SK-N-SH (cell line): ENCODE results near the gene STPG1. TPM values are rescaled to one million over a fixed set of nuclear protein-coding genes. Genes with fewer than 3 reads are reported as not detected.

ENCODE experiments used
- CTCF ChIA-PET: fragments of 300-600, 350-600 bp; formaldehyde crosslinking; extraction: SDS; loops from one replicate; lab custom pipeline; 2021; lab: Yijun Ruan, JAX
- POLR2A ChIA-PET: fragments of 350-600 bp; sonication (Branson Sonifier 250); formaldehyde crosslinking; extraction: SDS; loops from one replicate; lab custom pipeline; 2020; ENCODE audit warnings: antibody characterized with exemption, inconsistent platforms; lab: Yijun Ruan, JAX
- DNase-seq: peaks from one replicate; pipeline ENCODE4 v3.0.0; 2012
- H2AFZ ChIP-seq: fragments of 200-600 bp; sonication (generic); 2 replicates; pipeline ENCODE4 v1.8.1; 2016; ENCODE audit warnings: antibody characterized with exemption, mild to moderate bottlenecking, low read depth
- H3F3A ChIP-seq: fragments of 200-600 bp; sonication (generic); replicated peaks from 2 replicates; pipeline ENCODE3; 2016; ENCODE audit warnings: antibody characterized with exemption, mild to moderate bottlenecking; ENCODE audit not compliant: insufficient read depth
- H3K27ac ChIP-seq, 2 experiments: fragments of 200-500 bp in 1 of 2; fragments of 200-600 bp in 1 of 2; sonication (Bioruptor generic) in 1 of 2; sonication (generic), shearing (Covaris generic) in 1 of 2; 2 replicates each; pipeline versions ENCODE4 v1.5.1 to v1.6.1; 2014 to 2016; ENCODE audit warnings: low read depth in 2 of 2, inconsistent platforms in 1 of 2, low read length in 1 of 2, mild to moderate bottlenecking in 1 of 2, mixed read lengths in 1 of 2
- H3K27me3 ChIP-seq: fragments of 200-600 bp; sonication (generic), shearing (Covaris generic); 2 replicates; pipeline ENCODE4 v1.6.1; 2016; ENCODE audit warnings: mixed run types; ENCODE audit not compliant: insufficient read depth
- H3K36me3 ChIP-seq, 2 experiments: fragments of 200-500 bp in 1 of 2; fragments of 200-600 bp in 1 of 2; sonication (Bioruptor generic) in 1 of 2; sonication (generic) in 1 of 2; replicated peaks in 1 of 2; 2 replicates each; pipeline versions ENCODE3 to v1.5.1; 2014 to 2016; ENCODE audit warnings: low read length in 1 of 2, mild to moderate bottlenecking in 1 of 2; ENCODE audit not compliant: insufficient read depth in 2 of 2, control insufficient read depth in 1 of 2
- H3K4me1 ChIP-seq, 2 experiments: fragments of 200-500 bp in 1 of 2; fragments of 200-600 bp in 1 of 2; sonication (Bioruptor generic) in 1 of 2; sonication (generic), shearing (Covaris generic) in 1 of 2; 2 replicates each; pipeline versions ENCODE4 v1.5.1 to v1.6.1; 2014 to 2016; ENCODE audit warnings: low read depth in 1 of 2, low read length in 1 of 2, mixed run types in 1 of 2; ENCODE audit not compliant: insufficient read depth in 2 of 2, control insufficient read depth in 1 of 2
- H3K4me2 ChIP-seq: fragments of 200-600 bp; sonication (generic), shearing (Covaris generic); 2 replicates; pipeline ENCODE4 v1.6.1; 2017; ENCODE audit warnings: mixed run types
- H3K4me3 ChIP-seq, 2 experiments: fragments of 200-500 bp in 1 of 2; fragments of 200-600 bp in 1 of 2; sonication (Bioruptor generic) in 1 of 2; sonication (generic), shearing (Covaris generic) in 1 of 2; 2 replicates each; pipeline versions ENCODE4 v1.5.1 to v1.8.1; 2014 to 2016; ENCODE audit warnings: low read depth in 2 of 2, inconsistent platforms in 1 of 2, low read length in 1 of 2, mild to moderate bottlenecking in 1 of 2, mixed read lengths in 1 of 2, moderate library complexity in 1 of 2
- H3K79me2 ChIP-seq: fragments of 200-600 bp; sonication (generic); 2 replicates; pipeline ENCODE4 v1.8.1; 2017; ENCODE audit warnings: mild to moderate bottlenecking; ENCODE audit not compliant: insufficient read depth
- H3K9ac ChIP-seq: fragments of 200-600 bp; sonication (generic); 2 replicates; pipeline ENCODE4 v1.6.1; 2017; ENCODE audit warnings: mixed run types
- H3K9me2 ChIP-seq: fragments of 200-600 bp; sonication (generic); 2 replicates; pipeline ENCODE4 v1.6.1; 2017; ENCODE audit warnings: mixed run types
- H3K9me3 ChIP-seq: fragments of 200-600 bp; sonication (generic); 2 replicates; pipeline ENCODE4 v1.6.1; 2017; ENCODE audit warnings: mixed run types, mild to moderate bottlenecking, moderate library complexity
- H4K20me1 ChIP-seq: fragments of 200-600 bp; sonication (generic); 2 replicates; pipeline ENCODE4 v1.6.1; 2017; ENCODE audit warnings: mild to moderate bottlenecking, mixed run types; ENCODE audit not compliant: insufficient read depth
- CHD2 ChIP-seq: fragments of 150-350 bp; IDR thresholded peaks from 2 replicates; pipeline ENCODE4 v1.6.1; 2018; ENCODE audit warnings: low read length; ENCODE audit not compliant: partially characterized antibody
- ELF1 ChIP-seq: IDR thresholded peaks from 2 replicates; pipeline ENCODE4 v1.4.0; 2012
- EP300 ChIP-seq, 2 experiments: IDR thresholded peaks; 2 replicates each; pipeline versions ENCODE4 v1.4.0 to v1.6.1; 2012; ENCODE audit warnings: borderline replicate concordance in 1 of 2, low read depth in 1 of 2, low read length in 1 of 2
- FOXJ3 ChIP-seq: sonication (generic); formaldehyde crosslinking; IDR thresholded peaks from 2 replicates; pipeline ENCODE4 v1.5.1; 2020; ENCODE audit warnings: mild to moderate bottlenecking, missing genetic modification reagents
- JUND ChIP-seq: IDR thresholded peaks from 2 replicates; pipeline ENCODE4 v1.4.0; 2012
- MXI1 ChIP-seq: IDR thresholded peaks from 2 replicates; pipeline ENCODE4 v1.6.1; 2012; ENCODE audit warnings: mild to moderate bottlenecking, low read depth, low read length, improper control_type of control experiment
- NFIC ChIP-seq: IDR thresholded peaks from 2 replicates; pipeline ENCODE4 v1.4.0; 2012; ENCODE audit warnings: borderline replicate concordance
- NRF1 ChIP-seq: IDR thresholded peaks from 2 replicates; pipeline ENCODE4 v1.6.1; 2012; ENCODE audit warnings: low read depth, mild to moderate bottlenecking, low read length
- RCOR1 ChIP-seq: fragments of 150-350 bp; IDR thresholded peaks from 2 replicates; pipeline ENCODE4 v1.6.1; 2017; ENCODE audit warnings: antibody characterized with exemption, low read length
- RFX5 ChIP-seq: IDR thresholded peaks from 2 replicates; pipeline ENCODE4 v1.6.1; 2012; ENCODE audit warnings: mild to moderate bottlenecking, improper control_type of control experiment, low read length
- RXRA ChIP-seq: IDR thresholded peaks from 2 replicates; pipeline ENCODE4 v1.4.0; 2012; ENCODE audit warnings: low read depth, mild to moderate bottlenecking, borderline replicate concordance
- SMC3 ChIP-seq: IDR thresholded peaks from 2 replicates; pipeline ENCODE4 v1.6.1; 2012; ENCODE audit warnings: low read depth, low read length, improper control_type of control experiment
- TEAD4 ChIP-seq: IDR thresholded peaks from 2 replicates; pipeline ENCODE4 v1.4.0; 2012; ENCODE audit warnings: mild to moderate bottlenecking, borderline replicate concordance; ENCODE audit not compliant: insufficient read depth
- WGBS: methylation state at CpG from one replicate; pipeline ENCODE4 v1.1.6; 2017; ENCODE audit warnings: low lambda C conversion rate; 5-methylcytosine and 5-hydroxymethylcytosine counted together
- polyA plus RNA-seq, 3 experiments: library from polyadenylated mRNA; depleted of rRNA; stranded (reverse); fragments of >200 nt; gene quantifications; 2 replicates each; pipeline ENCODE4 v1.2.3, GENCODE V29; 2012
- TF ChIP-seq, protein P1 (sequence below): fragments of 150-350 bp; IDR thresholded peaks from 2 replicates; pipeline ENCODE4 v1.6.1; 2017; ENCODE audit warnings: antibody characterized with exemption, low read length, low read depth, borderline replicate concordance
- TF ChIP-seq, protein P2 (sequence below): fragments of 150-350 bp; IDR thresholded peaks from 2 replicates; pipeline ENCODE4 v1.6.1; 2016; ENCODE audit warnings: mild to moderate bottlenecking, low read depth, low read length
- TF ChIP-seq, protein P3 (sequence below): IDR thresholded peaks from 2 replicates; pipeline ENCODE4 v1.4.0; 2012; ENCODE audit warnings: low read depth, borderline replicate concordance
- TF ChIP-seq, protein P4 (sequence below): IDR thresholded peaks from 2 replicates; pipeline ENCODE4 v1.6.1; 2012; ENCODE audit warnings: mild to moderate bottlenecking, low read depth, low read length, moderate library complexity
- TF ChIP-seq, protein P5 (sequence below): IDR thresholded peaks from 2 replicates; pipeline ENCODE4 v1.4.0; 2012; ENCODE audit warnings: low read depth, borderline replicate concordance
- TF ChIP-seq, protein P6 (sequence below): IDR thresholded peaks from 2 replicates; pipeline ENCODE4 v1.4.0; 2012; ENCODE audit warnings: low read depth

The STPG1 gene
- polyA plus RNA-seq, 1 of the 3 experiments (the other 2 are of a cell fraction): 8.7 TPM

DNA sequence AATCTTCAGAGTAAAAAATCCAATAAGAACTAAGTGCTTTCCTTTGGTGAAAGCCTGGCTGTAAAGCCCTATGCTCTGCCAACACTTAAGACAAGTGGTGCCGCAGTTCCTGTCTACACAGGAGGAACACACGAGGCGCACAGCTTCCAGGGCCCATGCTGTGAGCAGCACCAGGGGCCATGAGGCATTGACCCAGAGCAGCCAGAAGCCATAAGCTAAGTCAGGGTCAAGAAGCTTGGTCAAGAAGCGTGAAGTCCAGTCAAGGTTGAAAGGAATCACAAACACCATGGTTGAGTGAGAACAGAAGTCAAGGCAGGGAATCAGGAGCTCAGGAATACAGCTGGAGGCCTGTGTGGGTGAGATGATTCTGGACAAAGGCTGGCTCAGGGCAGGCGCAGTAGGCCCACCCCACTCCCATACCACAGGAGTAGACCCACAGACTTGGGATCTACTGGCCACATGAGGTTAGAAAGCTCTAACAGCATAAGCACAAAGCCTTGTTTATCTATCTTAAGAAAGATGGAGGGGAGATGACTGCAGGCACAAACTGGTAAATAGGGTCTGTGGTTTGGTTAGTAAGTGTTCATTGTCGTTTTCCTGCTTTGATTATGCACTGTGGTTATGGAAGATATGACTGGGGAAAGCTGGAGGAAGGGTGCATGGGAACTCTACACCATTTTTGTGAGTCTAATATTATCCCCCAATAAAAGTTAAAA, 46.1 kb upstream of the STPG1 start:
- Histone ChIP-seq H3K36me3 (peaks cover 7 to 13% of the 10 kb centered on the region in 2 experiments), H3K9me2 (no peaks in the 10 kb centered on the region), H3K79me2 (no peaks in the 10 kb centered on the region), H4K20me1 (no peaks in the 10 kb centered on the region), H3K27ac (no peak overlapping the region), H3K4me1 (peaks cover 0 to 12% of the 10 kb centered on the region in 2 experiments; a peak in 1 of 4 replicates), H3K9me3 (no peaks in the 10 kb centered on the region), H3K4me2 (no peak overlapping the region), H3F3A (no peaks in the 10 kb centered on the region), H3K4me3 (no peak overlapping the region), H3K9ac (no peak overlapping the region)
- POLR2A ChIA-PET: no interaction called here
- DNase-seq: no peak
- 87% methylated on average over 5 of the region's 6 CpGs for WGBS
- no peak for TF ChIP-seq NFIC
- no peak for TF ChIP-seq ELF1
- no peak for TF ChIP-seq NRF1
- no peak for TF ChIP-seq FOXJ3
- no peak for TF ChIP-seq RFX5
- TF ChIP-seq, protein P1, sequence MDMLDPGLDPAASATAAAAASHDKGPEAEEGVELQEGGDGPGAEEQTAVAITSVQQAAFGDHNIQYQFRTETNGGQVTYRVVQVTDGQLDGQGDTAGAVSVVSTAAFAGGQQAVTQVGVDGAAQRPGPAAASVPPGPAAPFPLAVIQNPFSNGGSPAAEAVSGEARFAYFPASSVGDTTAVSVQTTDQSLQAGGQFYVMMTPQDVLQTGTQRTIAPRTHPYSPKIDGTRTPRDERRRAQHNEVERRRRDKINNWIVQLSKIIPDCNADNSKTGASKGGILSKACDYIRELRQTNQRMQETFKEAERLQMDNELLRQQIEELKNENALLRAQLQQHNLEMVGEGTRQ: no peak
- TF ChIP-seq TEAD4: no peak
- TF ChIP-seq, protein P2, sequence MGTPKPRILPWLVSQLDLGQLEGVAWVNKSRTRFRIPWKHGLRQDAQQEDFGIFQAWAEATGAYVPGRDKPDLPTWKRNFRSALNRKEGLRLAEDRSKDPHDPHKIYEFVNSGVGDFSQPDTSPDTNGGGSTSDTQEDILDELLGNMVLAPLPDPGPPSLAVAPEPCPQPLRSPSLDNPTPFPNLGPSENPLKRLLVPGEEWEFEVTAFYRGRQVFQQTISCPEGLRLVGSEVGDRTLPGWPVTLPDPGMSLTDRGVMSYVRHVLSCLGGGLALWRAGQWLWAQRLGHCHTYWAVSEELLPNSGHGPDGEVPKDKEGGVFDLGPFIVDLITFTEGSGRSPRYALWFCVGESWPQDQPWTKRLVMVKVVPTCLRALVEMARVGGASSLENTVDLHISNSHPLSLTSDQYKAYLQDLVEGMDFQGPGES: no peak
- no peak for TF ChIP-seq RCOR1
- TF ChIP-seq MXI1: no peak
- no peak for TF ChIP-seq SMC3
- TF ChIP-seq, protein P3, sequence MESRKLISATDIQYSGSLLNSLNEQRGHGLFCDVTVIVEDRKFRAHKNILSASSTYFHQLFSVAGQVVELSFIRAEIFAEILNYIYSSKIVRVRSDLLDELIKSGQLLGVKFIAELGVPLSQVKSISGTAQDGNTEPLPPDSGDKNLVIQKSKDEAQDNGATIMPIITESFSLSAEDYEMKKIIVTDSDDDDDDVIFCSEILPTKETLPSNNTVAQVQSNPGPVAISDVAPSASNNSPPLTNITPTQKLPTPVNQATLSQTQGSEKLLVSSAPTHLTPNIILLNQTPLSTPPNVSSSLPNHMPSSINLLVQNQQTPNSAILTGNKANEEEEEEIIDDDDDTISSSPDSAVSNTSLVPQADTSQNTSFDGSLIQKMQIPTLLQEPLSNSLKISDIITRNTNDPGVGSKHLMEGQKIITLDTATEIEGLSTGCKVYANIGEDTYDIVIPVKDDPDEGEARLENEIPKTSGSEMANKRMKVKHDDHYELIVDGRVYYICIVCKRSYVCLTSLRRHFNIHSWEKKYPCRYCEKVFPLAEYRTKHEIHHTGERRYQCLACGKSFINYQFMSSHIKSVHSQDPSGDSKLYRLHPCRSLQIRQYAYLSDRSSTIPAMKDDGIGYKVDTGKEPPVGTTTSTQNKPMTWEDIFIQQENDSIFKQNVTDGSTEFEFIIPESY: no peak
- no peak for TF ChIP-seq RXRA
- TF ChIP-seq, protein P4, sequence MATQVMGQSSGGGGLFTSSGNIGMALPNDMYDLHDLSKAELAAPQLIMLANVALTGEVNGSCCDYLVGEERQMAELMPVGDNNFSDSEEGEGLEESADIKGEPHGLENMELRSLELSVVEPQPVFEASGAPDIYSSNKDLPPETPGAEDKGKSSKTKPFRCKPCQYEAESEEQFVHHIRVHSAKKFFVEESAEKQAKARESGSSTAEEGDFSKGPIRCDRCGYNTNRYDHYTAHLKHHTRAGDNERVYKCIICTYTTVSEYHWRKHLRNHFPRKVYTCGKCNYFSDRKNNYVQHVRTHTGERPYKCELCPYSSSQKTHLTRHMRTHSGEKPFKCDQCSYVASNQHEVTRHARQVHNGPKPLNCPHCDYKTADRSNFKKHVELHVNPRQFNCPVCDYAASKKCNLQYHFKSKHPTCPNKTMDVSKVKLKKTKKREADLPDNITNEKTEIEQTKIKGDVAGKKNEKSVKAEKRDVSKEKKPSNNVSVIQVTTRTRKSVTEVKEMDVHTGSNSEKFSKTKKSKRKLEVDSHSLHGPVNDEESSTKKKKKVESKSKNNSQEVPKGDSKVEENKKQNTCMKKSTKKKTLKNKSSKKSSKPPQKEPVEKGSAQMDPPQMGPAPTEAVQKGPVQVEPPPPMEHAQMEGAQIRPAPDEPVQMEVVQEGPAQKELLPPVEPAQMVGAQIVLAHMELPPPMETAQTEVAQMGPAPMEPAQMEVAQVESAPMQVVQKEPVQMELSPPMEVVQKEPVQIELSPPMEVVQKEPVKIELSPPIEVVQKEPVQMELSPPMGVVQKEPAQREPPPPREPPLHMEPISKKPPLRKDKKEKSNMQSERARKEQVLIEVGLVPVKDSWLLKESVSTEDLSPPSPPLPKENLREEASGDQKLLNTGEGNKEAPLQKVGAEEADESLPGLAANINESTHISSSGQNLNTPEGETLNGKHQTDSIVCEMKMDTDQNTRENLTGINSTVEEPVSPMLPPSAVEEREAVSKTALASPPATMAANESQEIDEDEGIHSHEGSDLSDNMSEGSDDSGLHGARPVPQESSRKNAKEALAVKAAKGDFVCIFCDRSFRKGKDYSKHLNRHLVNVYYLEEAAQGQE: no peak
- TF ChIP-seq, protein P5, sequence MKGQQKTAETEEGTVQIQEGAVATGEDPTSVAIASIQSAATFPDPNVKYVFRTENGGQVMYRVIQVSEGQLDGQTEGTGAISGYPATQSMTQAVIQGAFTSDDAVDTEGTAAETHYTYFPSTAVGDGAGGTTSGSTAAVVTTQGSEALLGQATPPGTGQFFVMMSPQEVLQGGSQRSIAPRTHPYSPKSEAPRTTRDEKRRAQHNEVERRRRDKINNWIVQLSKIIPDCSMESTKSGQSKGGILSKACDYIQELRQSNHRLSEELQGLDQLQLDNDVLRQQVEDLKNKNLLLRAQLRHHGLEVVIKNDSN: no peak
- no peak for TF ChIP-seq CHD2
- no peak for TF ChIP-seq JUND
- TF ChIP-seq, protein P6, sequence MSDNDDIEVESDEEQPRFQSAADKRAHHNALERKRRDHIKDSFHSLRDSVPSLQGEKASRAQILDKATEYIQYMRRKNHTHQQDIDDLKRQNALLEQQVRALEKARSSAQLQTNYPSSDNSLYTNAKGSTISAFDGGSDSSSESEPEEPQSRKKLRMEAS: no peak
- no peak for TF ChIP-seq EP300 (IDR thresholded peaks at IDR 0.05; ENCODE audit: borderline replicate concordance in 1 of 2, low read depth in 1 of 2, low read length in 1 of 2)
- TF ChIP-seq, all 33 proteins: peak for 0
- CTCF ChIA-PET: interaction anchor here (0.6 to 1.6 kb wide), 3 partner anchors 32 to 789 kb away, joined by 3 to 5 read pairs (median 4); no protein-coding TSS in a partner anchor
- Histone ChIP-seq H3K27me3 (no peaks in the 10 kb centered on the region), H2AFZ (no peak overlapping the region)
